ENCODE data around the gene IDE.
A peak's percentile ranks its signal among the peaks of the same experiment; 100 is the strongest.
"Not testable (repeated sequence)": the region's sequence is repeated elsewhere in the genome, so short reads cannot be mapped to it uniquely, and the experiment has no call there.

Gene IDE

DNA sequence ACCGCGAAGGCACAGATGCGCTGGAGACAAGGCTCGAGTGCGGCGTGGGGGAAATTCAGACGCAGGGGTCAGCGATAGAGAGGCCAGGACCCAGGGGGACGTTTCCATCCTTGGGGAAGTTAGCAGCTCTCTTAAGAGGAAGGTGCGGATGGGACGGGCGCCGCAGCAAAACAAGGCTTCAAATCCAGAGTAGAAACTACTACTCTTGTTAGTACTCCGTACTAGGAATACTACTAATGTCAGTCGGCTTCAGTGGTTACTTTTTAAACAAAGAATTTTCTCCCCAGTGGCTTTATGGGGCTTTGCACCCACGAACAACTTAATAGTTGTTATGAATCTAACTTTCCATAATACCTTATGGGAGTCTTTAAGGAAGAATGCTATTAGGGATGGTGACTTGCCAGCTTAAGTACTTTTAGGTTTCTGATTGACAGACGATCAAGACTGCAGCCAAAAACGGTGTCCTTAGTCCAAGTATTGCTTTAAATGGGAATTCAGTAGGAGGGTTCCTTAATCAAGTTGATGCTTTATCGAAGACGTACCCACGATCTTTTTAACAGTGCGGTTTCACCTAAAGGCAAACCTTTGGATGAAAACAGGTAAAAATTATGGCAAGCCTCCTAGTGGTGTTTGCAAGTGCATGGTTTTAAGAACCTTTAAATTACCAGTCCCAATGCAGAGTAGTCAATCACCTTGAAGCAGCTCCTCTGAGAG is 812 bp upstream of the IDE start:
- peak; percentile 32 for DNase-seq (ENCODE audit: low read depth)
- TF ChIP-seq CTCF (IDR thresholded peaks at IDR 0.05; ENCODE audit: insufficient read depth, low read depth, low read length, missing control alignments): peak; percentile 23
- H3K4me3 ChIP-seq (ENCODE audit: low read depth, low read length): peak overlapping the region; percentile 99

GRCh38 chr10:92573091-92573797 is 649 bp downstream of the IDE start:
- DNase-seq (ENCODE audit: low read depth): peak; percentile 47
- no peak for TF ChIP-seq CTCF (IDR thresholded peaks at IDR 0.05; ENCODE audit: insufficient read depth, low read depth, low read length, missing control alignments)
- peak overlapping the region; percentile 99 for H3K4me3 ChIP-seq (ENCODE audit: low read depth, low read length)

GRCh38 chr10:92572362-92573090 is 1.4 kb downstream of the IDE start:
- TF ChIP-seq CTCF (IDR thresholded peaks at IDR 0.05; ENCODE audit: insufficient read depth, low read depth, low read length, missing control alignments): no peak
- DNase-seq (ENCODE audit: low read depth): no peak
- H3K4me3 ChIP-seq (ENCODE audit: low read depth, low read length): peak overlapping the region; percentile 99

DNA sequence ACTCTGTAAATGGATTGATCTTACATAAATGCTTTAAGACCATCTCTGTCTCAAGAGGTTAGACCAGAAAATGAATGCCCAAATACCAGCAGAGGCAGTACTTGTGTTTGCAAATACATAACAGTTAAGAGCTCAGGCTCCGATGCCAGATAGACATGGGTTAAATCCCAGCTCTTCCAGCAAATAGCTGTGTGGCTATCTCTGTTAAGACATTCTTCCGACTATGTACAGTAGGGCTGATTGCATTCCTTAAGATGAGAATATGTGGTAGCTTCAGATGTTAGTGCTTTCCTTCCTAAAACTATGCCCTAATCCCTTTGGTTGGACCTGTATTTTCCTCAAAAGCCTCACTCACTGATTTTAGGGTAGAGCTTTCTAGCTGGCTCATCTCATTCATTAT is 2.2 kb downstream of the IDE start:
- no peak for TF ChIP-seq CTCF (IDR thresholded peaks at IDR 0.05; ENCODE audit: insufficient read depth, low read depth, low read length, missing control alignments)
- no peak for DNase-seq (ENCODE audit: low read depth)
- no peak overlapping the region for H3K4me3 ChIP-seq (ENCODE audit: low read depth, low read length)

GRCh38 chr10:92569663-92570062 is 4.2 kb downstream of the IDE start:
- H3K4me3 ChIP-seq (ENCODE audit: low read depth, low read length); DNase-seq (ENCODE audit: low read depth): not testable (repeated sequence)

- no peak overlapping the region for H3K4me3 ChIP-seq (ENCODE audit: low read depth, low read length)
- DNase-seq (ENCODE audit: low read depth): no peak
- no peak for TF ChIP-seq CTCF (IDR thresholded peaks at IDR 0.05; ENCODE audit: insufficient read depth, low read depth, low read length, missing control alignments)
Observed at GRCh38 chr10:92569071-92569470, 4.8 kb downstream of the IDE start.

- no peak for TF ChIP-seq CTCF (IDR thresholded peaks at IDR 0.05; ENCODE audit: insufficient read depth, low read depth, low read length, missing control alignments)
- H3K4me3 ChIP-seq (ENCODE audit: low read depth, low read length): no peak overlapping the region
Observed at GRCh38 chr10:92567952-92568600, 5.8 kb downstream of the IDE start.

More at GRCh38 chr10:92567952-92568600, 5.8 kb downstream of the IDE start:
- peak; percentile 52 for DNase-seq (ENCODE audit: low read depth)
